Stomach smooth muscle (tissue), 2 donors: ENCODE data around the gene LPIN2.
"Not testable (repeated sequence)": the region's sequence is repeated elsewhere in the genome, so short reads cannot be mapped to it uniquely, and the experiment has no call there.

Experiments used
- H3K27ac ChIP-seq: one replicate; pipeline ENCODE4 v1.7.0; 2013; ENCODE audit warnings: mild to moderate bottlenecking, low read length, inconsistent platforms
- H3K27me3 ChIP-seq, 2 donors: one replicate each; pipeline ENCODE4 v1.7.0; 2013; ENCODE audit warnings: low read length in 2 of 2; ENCODE audit not compliant: insufficient read depth in 2 of 2, control insufficient read depth in 1 of 2
- H3K36me3 ChIP-seq, 2 donors: one replicate each; pipeline ENCODE4 v1.7.0; 2013; ENCODE audit warnings: low read length in 2 of 2; ENCODE audit not compliant: control insufficient read depth in 2 of 2, insufficient read depth in 2 of 2
- H3K4me1 ChIP-seq: one replicate; pipeline ENCODE4 v1.7.0; 2013; ENCODE audit warnings: low read length; ENCODE audit not compliant: control insufficient read depth, insufficient read depth
- H3K4me3 ChIP-seq, 2 donors: one replicate each; pipeline ENCODE4 v1.7.0; 2013; ENCODE audit warnings: low read length in 2 of 2
- H3K9ac ChIP-seq, 2 donors: one replicate each; pipeline ENCODE4 v1.7.0; 2013; ENCODE audit warnings: low read length in 2 of 2, mild to moderate bottlenecking in 1 of 2
- H3K9me3 ChIP-seq, 2 donors: one replicate each; pipeline ENCODE4 v1.7.0; 2013; ENCODE audit warnings: low read length in 2 of 2; ENCODE audit not compliant: control insufficient read depth in 2 of 2
- donor health status: healthy.
- donor health status: Pancreatic carcinoma.

The LPIN2 gene

DNA sequence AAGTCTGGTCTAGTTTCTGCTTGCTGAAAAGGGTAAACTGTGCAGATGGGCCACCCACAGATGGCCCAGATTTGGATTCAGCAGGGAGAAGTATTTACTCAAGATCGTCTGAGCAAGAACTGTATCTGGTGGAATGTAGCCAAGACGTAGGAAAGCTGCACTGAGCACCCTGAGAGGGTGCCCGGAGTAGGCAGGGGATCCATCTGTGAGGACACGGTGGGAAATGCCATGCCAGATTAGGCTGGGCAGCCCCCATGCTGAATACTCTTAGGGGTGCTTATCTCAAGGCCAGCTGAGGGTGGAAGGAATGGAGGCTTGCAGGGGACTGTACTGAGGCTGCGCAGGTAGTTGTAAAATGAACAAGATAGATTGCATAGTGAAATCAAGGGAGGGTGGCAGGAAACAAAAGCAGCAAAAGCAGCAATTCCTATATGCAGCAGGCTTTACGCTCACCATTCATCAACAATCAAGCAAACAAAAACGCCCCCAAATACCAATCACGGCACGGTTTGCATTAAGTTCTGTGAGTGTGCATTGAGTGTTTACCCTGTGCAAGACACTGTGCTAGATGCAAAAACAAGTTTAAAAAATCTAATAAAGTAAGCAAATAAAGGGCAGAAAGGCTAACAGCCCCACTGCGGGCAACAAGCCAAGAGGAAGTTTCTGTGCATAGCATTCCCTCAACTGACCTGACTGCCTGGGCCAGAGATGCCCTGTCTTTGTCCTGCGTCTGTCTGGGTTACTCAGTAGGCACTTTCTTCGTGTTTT, 32.2 kb upstream of the LPIN2 start:
- H3K36me3 ChIP-seq: no peaks in the 10 kb centered on the region
- H3K9ac ChIP-seq: no peak overlapping the region
- peaks cover 7% of the 10 kb centered on the region for H3K4me1 ChIP-seq
- H3K9me3 ChIP-seq: no peaks in the 10 kb centered on the region
- H3K27ac ChIP-seq: no peak overlapping the region
- H3K4me3 ChIP-seq: no peak overlapping the region
- peaks cover 0 to 2% of the 10 kb centered on the region in 2 donors for H3K27me3 ChIP-seq

DNA sequence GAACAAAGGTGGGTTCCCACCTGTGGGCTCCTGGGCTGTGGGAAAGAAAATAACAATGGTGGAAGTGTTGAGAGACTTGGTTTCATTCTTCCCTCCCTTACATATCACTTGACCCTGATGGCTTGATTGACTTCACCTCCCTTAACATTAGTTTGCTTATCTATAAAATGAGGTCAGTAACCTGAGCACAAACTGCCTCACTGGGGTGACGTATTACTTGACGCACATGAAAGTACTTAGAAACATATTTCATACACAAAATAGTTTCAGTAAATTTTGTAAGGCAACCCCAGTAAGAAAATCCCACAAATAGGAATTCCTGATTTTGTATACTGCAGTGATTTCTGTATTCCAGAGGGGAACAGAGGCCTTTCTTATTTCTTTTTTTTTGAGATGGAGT, 29.4 kb upstream of the LPIN2 start:
- no peak overlapping the region for H3K27ac ChIP-seq
- H3K27me3 ChIP-seq: peaks cover 0 to 2% of the 10 kb centered on the region in 2 donors
- no peak overlapping the region for H3K9ac ChIP-seq
- peaks cover 7% of the 10 kb centered on the region for H3K4me1 ChIP-seq
- H3K9me3 ChIP-seq: no peaks in the 10 kb centered on the region
- H3K36me3 ChIP-seq: no peaks in the 10 kb centered on the region
- no peak overlapping the region for H3K4me3 ChIP-seq

DNA sequence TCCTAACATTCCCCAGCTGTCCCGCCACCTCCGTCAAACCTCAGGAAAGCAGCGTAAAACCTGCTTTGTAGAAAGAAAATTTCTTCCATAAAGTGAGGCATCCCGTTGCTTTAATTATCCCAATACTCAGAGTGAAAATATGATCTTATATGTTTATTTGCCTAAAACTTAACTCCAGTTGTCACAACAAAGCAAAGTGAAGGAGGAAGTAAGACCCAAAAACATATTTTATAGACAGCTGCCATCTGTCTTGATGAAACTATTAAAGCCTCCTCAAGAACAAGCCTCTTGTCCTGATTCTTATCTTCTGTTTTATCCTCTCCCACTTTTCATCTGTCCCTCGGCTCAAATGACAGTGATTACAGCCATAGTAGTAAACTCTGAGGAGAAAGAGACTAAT, 28.9 kb upstream of the LPIN2 start:
- Histone ChIP-seq H3K4me1 (peaks cover 7% of the 10 kb centered on the region), H3K4me3 (no peak overlapping the region), H3K9me3 (no peaks in the 10 kb centered on the region), H3K36me3 (no peaks in the 10 kb centered on the region), H3K9ac (no peak overlapping the region), H3K27ac (no peak overlapping the region), H3K27me3 (peaks cover 0 to 2% of the 10 kb centered on the region in 2 donors)

DNA sequence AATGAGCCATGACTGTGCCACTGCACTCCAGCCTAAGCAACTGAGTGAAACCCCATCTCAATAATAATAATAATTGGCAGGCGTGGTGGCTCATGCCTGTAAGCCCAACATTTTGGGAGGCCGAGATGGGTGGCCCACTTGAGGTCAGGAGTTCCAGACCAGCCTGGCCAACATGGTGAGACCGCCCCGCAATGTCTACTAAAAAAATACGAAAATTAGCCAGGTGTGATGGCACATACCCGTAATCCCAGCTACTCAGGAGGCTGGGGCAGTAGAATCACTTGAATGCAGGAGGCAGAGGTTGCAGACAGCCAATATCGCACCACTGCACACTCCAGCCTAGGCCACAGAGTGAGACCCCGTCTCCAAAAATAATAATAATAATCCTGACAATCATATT, 27.9 kb upstream of the LPIN2 start:
- Histone ChIP-seq H3K36me3 (no peaks in the 10 kb centered on the region), H3K9ac (no peak overlapping the region), H3K27ac (no peak overlapping the region), H3K27me3 (peaks cover 0 to 2% of the 10 kb centered on the region in 2 donors), H3K9me3 (no peaks in the 10 kb centered on the region), H3K4me3 (no peak overlapping the region), H3K4me1 (peaks cover 7% of the 10 kb centered on the region)

DNA sequence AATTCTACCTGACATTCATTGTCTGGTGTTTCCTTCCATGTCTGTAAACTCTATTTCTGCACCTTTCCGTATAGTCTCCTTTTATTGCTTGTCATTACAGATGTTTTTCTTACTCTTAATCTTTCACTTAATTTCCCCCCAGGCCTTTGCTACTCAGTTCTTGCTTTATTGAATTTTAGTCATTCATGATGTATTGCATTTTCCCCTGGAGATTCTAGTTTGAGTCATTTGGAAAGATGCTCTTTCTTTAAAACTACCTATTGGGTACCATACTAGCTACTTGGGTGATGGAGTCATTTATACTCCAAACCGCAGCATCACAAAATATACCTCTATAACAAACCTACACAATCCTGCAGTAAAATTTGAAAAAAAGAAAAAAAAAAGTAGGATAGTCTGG, 27.2 kb upstream of the LPIN2 start:
- Histone ChIP-seq H3K9ac (no peak overlapping the region), H3K27ac (no peak overlapping the region), H3K9me3 (no peaks in the 10 kb centered on the region), H3K4me1 (peaks cover 4% of the 10 kb centered on the region), H3K4me3 (no peak overlapping the region), H3K27me3 (peaks cover 0 to 2% of the 10 kb centered on the region in 2 donors), H3K36me3 (no peaks in the 10 kb centered on the region)

DNA sequence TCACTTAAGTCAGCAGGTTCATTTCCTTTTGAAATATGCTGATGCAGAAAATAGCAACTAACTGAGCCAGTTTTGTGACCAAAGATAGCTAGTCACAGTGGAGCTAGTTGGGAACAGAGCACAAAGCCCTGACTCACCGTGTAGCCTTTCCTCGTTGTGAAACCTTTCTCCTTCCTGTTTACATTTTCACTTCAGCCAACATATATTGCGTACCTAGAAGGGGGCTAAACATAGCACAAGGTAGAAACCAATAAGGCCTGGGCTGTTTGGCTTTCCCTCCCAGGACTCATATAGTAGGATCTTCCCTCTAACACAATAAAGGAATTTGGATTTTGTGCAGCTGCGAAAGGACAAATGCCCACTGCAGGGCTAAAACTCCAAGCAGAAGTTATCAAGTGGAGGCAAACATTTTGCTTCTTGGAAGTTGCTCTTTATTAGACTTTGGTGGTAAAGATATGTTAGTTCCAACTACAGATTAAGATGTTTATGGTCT, 24.5 kb upstream of the LPIN2 start:
- no peaks in the 10 kb centered on the region for H3K36me3 ChIP-seq
- no peak overlapping the region for H3K9ac ChIP-seq
- no peak overlapping the region for H3K4me3 ChIP-seq
- H3K27me3 ChIP-seq: no peaks in the 10 kb centered on the region
- no peaks in the 10 kb centered on the region for H3K9me3 ChIP-seq
- no peaks in the 10 kb centered on the region for H3K4me1 ChIP-seq
- H3K27ac ChIP-seq: no peak overlapping the region

DNA sequence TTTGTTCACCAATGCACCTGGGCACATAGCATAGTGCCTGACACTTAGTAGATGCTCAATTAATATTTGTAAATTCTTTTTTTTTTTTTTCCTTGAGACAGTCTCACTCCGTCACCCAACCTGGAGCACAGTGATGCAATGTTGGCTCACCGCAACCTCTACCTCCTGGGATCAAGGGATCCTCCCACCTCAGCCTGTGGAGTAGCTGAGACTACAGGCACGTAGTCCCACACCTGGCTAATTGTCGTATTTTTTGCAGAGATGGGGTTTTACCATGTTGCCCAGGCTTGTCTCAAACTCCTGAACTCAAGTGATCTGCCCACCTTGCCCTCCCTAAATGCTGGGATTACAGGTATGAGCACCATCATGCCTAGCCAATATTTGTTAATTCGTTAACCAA, 23.2 kb upstream of the LPIN2 start:
- H3K9ac ChIP-seq: no peak overlapping the region
- no peak overlapping the region for H3K4me3 ChIP-seq
- no peaks in the 10 kb centered on the region for H3K36me3 ChIP-seq

DNA sequence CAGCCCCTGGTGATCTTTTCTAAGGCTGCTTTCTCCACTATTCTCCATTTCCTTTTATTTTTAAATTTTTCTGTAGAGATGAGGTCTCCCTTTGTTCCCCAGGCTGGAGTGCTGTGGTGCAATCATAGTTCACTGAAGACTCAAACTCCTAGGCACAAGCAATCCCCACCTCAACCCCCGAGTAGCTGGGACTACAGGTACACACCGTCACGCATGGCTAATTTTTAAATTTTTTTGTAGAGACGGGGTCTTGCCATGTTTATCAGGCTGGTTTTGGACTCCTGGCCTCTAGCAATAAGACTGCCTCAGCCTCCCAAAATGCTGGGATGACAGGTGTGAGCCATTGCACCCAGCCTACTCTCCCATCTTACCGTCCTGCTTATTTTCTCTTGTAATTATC, 22.7 kb upstream of the LPIN2 start:
- no peak overlapping the region for H3K9ac ChIP-seq
- no peaks in the 10 kb centered on the region for H3K9me3 ChIP-seq
- no peaks in the 10 kb centered on the region for H3K36me3 ChIP-seq
- no peak overlapping the region for H3K27ac ChIP-seq
- H3K27me3 ChIP-seq: no peaks in the 10 kb centered on the region
- no peak overlapping the region for H3K4me3 ChIP-seq
- no peaks in the 10 kb centered on the region for H3K4me1 ChIP-seq

More for the DNA sequence above, 23.2 kb upstream of the LPIN2 start:
- Histone ChIP-seq H3K4me1 (no peaks in the 10 kb centered on the region), H3K27ac (no peak overlapping the region), H3K9me3 (no peaks in the 10 kb centered on the region), H3K27me3 (no peaks in the 10 kb centered on the region)

DNA sequence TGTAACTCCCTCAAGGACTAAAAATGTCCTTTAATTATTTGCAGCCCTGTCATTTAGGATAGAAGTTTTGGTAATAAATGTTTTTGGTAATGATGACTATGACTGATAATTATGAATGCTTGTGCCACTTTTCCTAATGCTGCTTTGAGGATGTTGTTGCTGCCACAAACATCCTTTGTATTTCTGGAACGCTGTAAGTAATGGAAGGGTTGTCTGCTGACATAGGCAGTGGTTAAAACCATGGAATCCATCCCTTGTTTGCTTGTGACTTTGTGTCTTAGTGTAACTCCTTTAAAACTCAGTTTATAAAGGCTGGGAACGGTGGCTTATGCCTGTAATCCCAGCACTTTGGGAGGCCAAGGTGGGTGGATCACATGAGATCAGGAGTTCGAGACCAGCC, 19.8 kb upstream of the LPIN2 start:
- H3K4me3 ChIP-seq: no peak overlapping the region
- H3K27me3 ChIP-seq: no peaks in the 10 kb centered on the region
- peaks cover 9% of the 10 kb centered on the region for H3K4me1 ChIP-seq
- no peaks in the 10 kb centered on the region for H3K36me3 ChIP-seq
- H3K9ac ChIP-seq: no peak overlapping the region
- no peak overlapping the region for H3K27ac ChIP-seq
- no peaks in the 10 kb centered on the region for H3K9me3 ChIP-seq

DNA sequence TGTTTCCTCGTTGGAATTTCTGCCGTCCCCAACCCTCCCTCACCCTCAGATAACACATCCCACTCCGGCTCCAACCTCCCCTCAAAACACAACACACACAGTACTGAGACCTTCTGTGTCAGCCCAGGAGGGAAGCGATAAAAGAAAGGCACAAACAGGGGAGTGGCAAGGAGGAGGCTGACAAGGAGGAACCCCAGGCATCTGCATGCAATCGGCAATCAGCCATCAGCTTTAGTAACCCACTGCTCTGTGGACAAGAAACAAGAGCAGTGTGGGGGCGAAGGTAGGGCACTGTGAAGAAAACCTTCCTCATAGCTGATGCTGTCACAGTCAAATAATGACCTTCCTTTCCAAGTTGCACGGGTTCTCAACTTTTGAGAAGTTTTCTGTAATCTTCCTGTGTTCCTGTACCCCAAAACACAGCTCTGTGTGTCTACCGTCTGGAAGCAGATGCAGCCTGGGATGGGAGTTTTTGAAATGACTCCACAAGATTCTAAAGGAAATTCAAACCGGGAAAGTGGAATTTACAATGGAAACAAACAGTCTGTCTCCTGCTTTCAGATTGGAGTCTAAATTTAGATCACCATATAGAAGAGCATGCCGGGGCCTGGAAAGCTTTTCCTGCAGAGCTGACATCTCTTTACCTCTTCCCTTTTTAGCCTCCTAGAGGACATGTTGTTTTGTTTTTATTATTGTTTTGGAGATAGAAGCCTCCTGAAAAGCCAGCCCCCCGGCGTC, 16.4 kb upstream of the LPIN2 start:
- no peaks in the 10 kb centered on the region for H3K27me3 ChIP-seq
- H3K4me3 ChIP-seq: peak overlapping the region in 1 of 2 donors; percentile 29
- no peak overlapping the region for H3K27ac ChIP-seq
- peaks cover 9% of the 10 kb centered on the region for H3K4me1 ChIP-seq
- H3K9ac ChIP-seq: peak overlapping the region in 1 of 2 donors; percentile 21
- H3K9me3 ChIP-seq: no peaks in the 10 kb centered on the region
- no peaks in the 10 kb centered on the region for H3K36me3 ChIP-seq

DNA sequence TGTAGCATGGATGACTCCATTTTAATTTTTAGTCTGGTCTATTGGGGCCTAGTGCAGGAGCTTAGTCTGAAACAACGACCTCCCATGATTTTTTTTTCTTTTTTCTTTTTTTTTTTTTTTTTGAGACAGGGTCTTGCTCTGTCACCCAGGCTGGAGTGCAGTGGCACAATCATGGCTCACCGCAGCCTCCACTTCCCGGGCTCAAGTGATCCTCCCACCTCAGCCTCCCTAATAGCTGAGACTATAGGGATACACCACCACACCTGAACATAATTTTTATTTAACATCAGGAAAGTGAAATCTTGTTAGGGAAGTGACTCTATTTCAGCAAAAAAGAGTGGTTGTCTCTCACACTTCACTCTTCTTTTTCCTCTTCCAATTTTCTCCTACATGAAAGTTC, 15.2 kb upstream of the LPIN2 start:
- H3K27me3 ChIP-seq, H3K9ac ChIP-seq, H3K4me1 ChIP-seq, H3K36me3 ChIP-seq, H3K9me3 ChIP-seq, H3K27ac ChIP-seq, H3K4me3 ChIP-seq: not testable (repeated sequence)
